H1 (cell line): Measurements from ENCODE around the gene CLINT1. TPM values are rescaled to one million over a fixed set of nuclear protein-coding genes. Genes with fewer than 3 reads are reported as not detected.

ENCODE experiments used
- CTCF ChIA-PET: fragments of 300-600 bp; sonication (Branson Sonifier 250); formaldehyde crosslinking; loops from one replicate; lab custom pipeline; 2021; ENCODE audit not compliant: partially characterized antibody; lab: Charles Lee
- POLR2A ChIA-PET: fragments of 300-600 bp; sonication (Branson Sonifier 250); formaldehyde crosslinking; loops from one replicate; lab custom pipeline; 2021; ENCODE audit warnings: inconsistent platforms; ENCODE audit not compliant: partially characterized antibody; lab: Charles Lee
- DNase-seq, 2 experiments: peaks; one replicate each; pipeline versions ENCODE4 v3.0.0 to v3.0.0-alpha.2; 2010 to 2022; ENCODE audit warnings: low spot score in 2 of 2, low read depth in 1 of 2, mixed read lengths in 1 of 2
- FAIRE-seq: peaks from 2 replicates; lab custom pipeline; 2011; peaks lifted over from hg19 to GRCh38; lab: Jason Lieb, UNC
- H2AFZ ChIP-seq: 2 replicates; pipeline ENCODE4 v1.8.1; 2012; ENCODE audit warnings: low read length, inconsistent platforms
- H2AK5ac ChIP-seq: 2 replicates; pipeline ENCODE4 v1.6.1; 2013; ENCODE audit warnings: low read depth, low read length
- H2BK120ac ChIP-seq: replicated peaks from 2 replicates; pipeline ENCODE3; 2013; ENCODE audit warnings: low read depth, low read length, inconsistent platforms
- H2BK12ac ChIP-seq: 2 replicates; pipeline ENCODE4 v1.6.1; 2013; ENCODE audit warnings: low read depth, low read length
- H2BK15ac ChIP-seq: 2 replicates; pipeline ENCODE4 v1.6.1; 2013; ENCODE audit warnings: low read length
- H2BK20ac ChIP-seq: 2 replicates; pipeline ENCODE4 v1.6.1; 2013; ENCODE audit warnings: low read length
- H2BK5ac ChIP-seq: 2 replicates; pipeline ENCODE4 v1.6.1; 2013; ENCODE audit warnings: low read depth, low read length
- H3K14ac ChIP-seq: 2 replicates; pipeline ENCODE4 v1.6.1; 2013; ENCODE audit warnings: inconsistent platforms; ENCODE audit not compliant: insufficient read length
- H3K18ac ChIP-seq: 2 replicates; pipeline ENCODE4 v1.6.1; 2013; ENCODE audit warnings: low read length; ENCODE audit errors: extremely low read depth
- H3K23ac ChIP-seq: 2 replicates; pipeline ENCODE4 v1.6.1; 2013; ENCODE audit warnings: inconsistent platforms; ENCODE audit not compliant: insufficient read length
- H3K23me2 ChIP-seq: 2 replicates; pipeline ENCODE4 v1.6.1; 2013; ENCODE audit warnings: low read depth, low read length
- H3K27ac ChIP-seq: 2 replicates; pipeline ENCODE4 v1.6.1; 2011; ENCODE audit warnings: low read depth, low read length, inconsistent platforms
- H3K27me3 ChIP-seq, 4 experiments: replicated peaks in 1 of 4; 1 replicate in 1 of 4; 2 replicates in 3 of 4; pipeline versions ENCODE4 v1.6.1 to v1.8.1; 2011 to 2013; ENCODE audit warnings: low read length in 3 of 4, mild to moderate bottlenecking in 3 of 4, inconsistent platforms in 2 of 4, mixed read lengths in 2 of 4, moderate library complexity in 1 of 4; ENCODE audit not compliant: control insufficient read depth in 3 of 4, insufficient read depth in 3 of 4; ENCODE audit errors: extremely low read depth in 1 of 4
- H3K36me3 ChIP-seq, 4 experiments: 2 replicates each; pipeline versions ENCODE4 v1.6.1 to v1.8.1; 2011 to 2013; ENCODE audit warnings: mild to moderate bottlenecking in 4 of 4, low read length in 3 of 4, moderate library complexity in 2 of 4, control low read depth in 1 of 4, inconsistent platforms in 1 of 4; ENCODE audit not compliant: insufficient read depth in 4 of 4, control insufficient read depth in 2 of 4
- H3K4ac ChIP-seq: replicated peaks from 2 replicates; pipeline ENCODE3; 2013; ENCODE audit warnings: low read length, low read depth, mixed read lengths, inconsistent platforms; ENCODE audit not compliant: insufficient read length
- H3K4me1 ChIP-seq, 4 experiments: replicated peaks in 1 of 4; 1 replicate in 1 of 4; 2 replicates in 3 of 4; pipeline versions ENCODE4 v1.6.1 to v1.8.1; 2011 to 2013; ENCODE audit warnings: low read length in 3 of 4, inconsistent platforms in 2 of 4, mixed read lengths in 1 of 4; ENCODE audit not compliant: insufficient read depth in 4 of 4, control insufficient read depth in 3 of 4
- H3K4me2 ChIP-seq, 2 experiments: 2 replicates each; pipeline versions ENCODE4 v1.6.1 to v1.8.1; 2011 to 2013; ENCODE audit warnings: low read depth in 2 of 2, low read length in 2 of 2, control low read depth in 1 of 2, inconsistent platforms in 1 of 2, mild to moderate bottlenecking in 1 of 2; ENCODE audit not compliant: insufficient read depth in 1 of 2
- H3K4me3 ChIP-seq, 4 experiments: fragments of 200-600, 300-600 bp in 1 of 4; sonication (generic), shearing (Covaris generic), sonication (Bioruptor Twin) in 1 of 4; 2 replicates each; pipeline versions ENCODE4 v1.5.1 to v1.8.1; 2011 to 2016; ENCODE audit warnings: low read length in 4 of 4, low read depth in 3 of 4, control low read depth in 2 of 4, inconsistent platforms in 2 of 4, mild to moderate bottlenecking in 2 of 4, mixed read lengths in 1 of 4, moderate library complexity in 1 of 4; ENCODE audit not compliant: insufficient read depth in 2 of 4; ENCODE audit errors: extremely low read depth in 1 of 4
- H3K56ac ChIP-seq: replicated peaks from 2 replicates; pipeline ENCODE3; 2013; ENCODE audit warnings: low read depth, mild to moderate bottlenecking, mixed read lengths, low read length, inconsistent platforms; ENCODE audit not compliant: insufficient read length
- H3K79me1 ChIP-seq: 2 replicates; pipeline ENCODE4 v1.6.1; 2013; ENCODE audit warnings: low read depth, low read length, control low read depth
- H3K79me2 ChIP-seq, 2 experiments: 2 replicates each; pipeline versions ENCODE4 v1.6.1 to v1.8.1; 2012 to 2013; ENCODE audit warnings: low read length in 2 of 2, mild to moderate bottlenecking in 2 of 2, inconsistent platforms in 1 of 2; ENCODE audit not compliant: insufficient read depth in 2 of 2, control insufficient read depth in 1 of 2
- H3K9ac ChIP-seq, 4 experiments: replicated peaks in 1 of 4; 1 replicate in 1 of 4; 2 replicates in 3 of 4; pipeline versions ENCODE4 v1.6.1 to v1.8.1; 2011 to 2013; ENCODE audit warnings: low read depth in 3 of 4, low read length in 3 of 4, control low read depth in 2 of 4, mild to moderate bottlenecking in 2 of 4, moderate library complexity in 2 of 4, inconsistent platforms in 1 of 4; ENCODE audit errors: extremely low read depth in 1 of 4
- H3K9me3 ChIP-seq, 2 experiments: 2 replicates each; pipeline versions ENCODE4 v1.6.1 to v1.8.1; 2012 to 2013; ENCODE audit warnings: mild to moderate bottlenecking in 2 of 2, moderate library complexity in 2 of 2, control low read depth in 1 of 2, inconsistent platforms in 1 of 2, low read depth in 1 of 2, low read length in 1 of 2, mixed read lengths in 1 of 2; ENCODE audit not compliant: insufficient read depth in 2 of 2
- H4K20me1 ChIP-seq, 2 experiments: replicated peaks in 1 of 2; 2 replicates each; pipeline versions ENCODE3 to v1.8.1; 2011 to 2013; ENCODE audit warnings: inconsistent platforms in 2 of 2, low read length in 2 of 2, mild to moderate bottlenecking in 1 of 2; ENCODE audit not compliant: insufficient read depth in 2 of 2, control insufficient read depth in 1 of 2
- H4K5ac ChIP-seq: 2 replicates; pipeline ENCODE4 v1.6.1; 2013; ENCODE audit warnings: low read length, low read depth, mixed read lengths, inconsistent platforms; ENCODE audit not compliant: insufficient read length
- H4K8ac ChIP-seq: 2 replicates; pipeline ENCODE4 v1.8.0; 2013; ENCODE audit warnings: mild to moderate bottlenecking, moderate library complexity, low read length, inconsistent platforms; ENCODE audit not compliant: insufficient read depth; ENCODE audit errors: extremely low read depth
- H4K91ac ChIP-seq: replicated peaks from 2 replicates; pipeline ENCODE3; 2013; ENCODE audit warnings: low read length, mixed read lengths, inconsistent platforms; ENCODE audit not compliant: insufficient read length
- ATF2 ChIP-seq: IDR thresholded peaks from 2 replicates; pipeline ENCODE4 v1.6.1; 2012; ENCODE audit warnings: low read length, inconsistent platforms
- BACH1 ChIP-seq: IDR thresholded peaks from 2 replicates; pipeline ENCODE4 v1.6.1; 2012; ENCODE audit warnings: low read length, improper control_type of control experiment
- BRCA1 ChIP-seq: IDR thresholded peaks from 2 replicates; pipeline ENCODE4 v1.6.1; 2012; ENCODE audit warnings: low read depth, low read length, improper control_type of control experiment
- CREB1 ChIP-seq: IDR thresholded peaks from 2 replicates; pipeline ENCODE4 v1.6.1; 2012; ENCODE audit warnings: inconsistent platforms
- CTBP2 ChIP-seq: IDR thresholded peaks from 2 replicates; pipeline ENCODE4 v1.7.0; 2011; ENCODE audit warnings: borderline replicate concordance, mild to moderate bottlenecking, moderate library complexity, mixed read lengths, low read length; ENCODE audit not compliant: insufficient read depth, insufficient read length
- JUND ChIP-seq: IDR thresholded peaks from 2 replicates; pipeline ENCODE4 v1.6.1; 2011; ENCODE audit warnings: mild to moderate bottlenecking, improper control_type of control experiment, low read length
- KDM1A ChIP-seq: fragments of 200-600, 300-600 bp; sonication (generic); IDR thresholded peaks from 2 replicates; pipeline ENCODE4 v1.7.1; 2016; ENCODE audit warnings: mild to moderate bottlenecking, low read length, borderline replicate concordance
- POLR2AphosphoS5 ChIP-seq: IDR thresholded peaks from 2 replicates; pipeline ENCODE4 v1.6.1; 2011; ENCODE audit warnings: low read depth, low read length
- POU5F1 ChIP-seq: IDR thresholded peaks from 2 replicates; pipeline ENCODE4 v1.6.1; 2011; ENCODE audit warnings: low read depth, mild to moderate bottlenecking, low read length, moderate library complexity
- ZNF274 ChIP-seq: IDR thresholded peaks from 2 replicates; pipeline ENCODE4 v1.7.0; 2012; ENCODE audit warnings: low read length, borderline replicate concordance; ENCODE audit errors: extremely low read depth
- WGBS, 2 experiments: shearing (Covaris generic) in 1 of 2; methylation state at CpG; one replicate each; pipeline versions ENCODE4 v1.1.6 to v1.1.7; 2013 to 2015; ENCODE audit warnings: low lambda C conversion rate in 2 of 2, mixed read lengths in 2 of 2, inconsistent platforms in 1 of 2, low coverage in 1 of 2, missing lambda C conversion rate in 1 of 2; ENCODE audit not compliant: insufficient replicate concordance in 2 of 2, insufficient coverage in 1 of 2, insufficient read length in 1 of 2; ENCODE audit errors: extremely low coverage in 1 of 2, missing lambda C conversion rate in 1 of 2; 5-methylcytosine and 5-hydroxymethylcytosine counted together
- polyA plus RNA-seq, 7 experiments: library from polyadenylated mRNA; depleted of rRNA in 3 of 7; stranded (reverse) in 5 of 7; unstranded in 2 of 7; fragments of >200 nt in 5 of 7; fragments of 200-250 nt in 2 of 7; gene quantifications; 1 replicate in 5 of 7; 2 replicates in 1 of 7; 4 replicates in 1 of 7; pipeline versions ENCODE4 v1.2.1 to v1.2.3, GENCODE V29; 2011 to 2013; ENCODE audit warnings: missing spikeins in 2 of 7, mixed read lengths in 2 of 7
- total RNA-seq: library from RNA; stranded (reverse); fragmentation: NEBNext Ultra II Directional; extraction: Animal tissue kit (Norgen Biotek cat#: 25700); gene quantifications from 2 replicates; pipeline ENCODE4 v1.2.1, GENCODE V29; 2021

The CLINT1 gene
- total and polyA plus RNA-seq, 2 of the 8 experiments (the other 6 are each of a cell fraction or from before 2014, with no cell fraction given): 85.9 to 140 TPM

GRCh38 chr5:157739388-157740228, 119.3 kb downstream of the CLINT1 start:
- H2BK20ac ChIP-seq: no peak overlapping the region
- H3K9ac ChIP-seq: no peak overlapping the region
- no peak for FAIRE-seq
- no peak for TF ChIP-seq POLR2AphosphoS5
- TF ChIP-seq POU5F1: no peak
- no peak for TF ChIP-seq BACH1
- no peak for TF ChIP-seq CREB1
- TF ChIP-seq ZNF274: no peak
- TF ChIP-seq BRCA1: no peak
- TF ChIP-seq KDM1A: no peak
- TF ChIP-seq CTBP2: no peak
- TF ChIP-seq ATF2: no peak
- TF ChIP-seq JUND: no peak

More at GRCh38 chr5:157739388-157740228, 119.3 kb downstream of the CLINT1 start:
- Histone ChIP-seq H4K5ac (no peak overlapping the region), H3K36me3 (peaks cover 3 to 31% (median 17%) of the 10 kb centered on the region in 4 experiments; a peak in 6 of 8 replicates), H2AFZ (no peak overlapping the region), H3K14ac (no peak overlapping the region), H2BK120ac (no peak overlapping the region), H3K23me2 (peaks cover 6% of the 10 kb centered on the region; the same call in 1 of the 2 replicates), H3K27me3 (peaks cover 0 to 5% (median 5%) of the 10 kb centered on the region in 4 experiments; a peak in 5 of 7 replicates), H4K91ac (no peak overlapping the region), H3K4ac (no peak overlapping the region), H3K79me2 (no peaks in the 10 kb centered on the region), H2BK15ac (no peak overlapping the region), H2AK5ac (no peak overlapping the region), H2BK12ac (no peak overlapping the region), H3K4me1 (peaks cover 0 to 5% (median 0%) of the 10 kb centered on the region in 4 experiments; a peak in 3 of 7 replicates), H3K79me1 (no peaks in the 10 kb centered on the region), H3K27ac (no peak overlapping the region), H3K23ac (no peak overlapping the region), H3K56ac (no peak overlapping the region), H3K4me3 (no peak overlapping the region), H4K20me1 (peaks cover 0 to 3% of the 10 kb centered on the region in 2 experiments), H3K18ac (no peak overlapping the region), H3K4me2 (no peak overlapping the region), H4K8ac (no peak overlapping the region), H3K9me3 (0 out of 4 replicates have a peak, but pooled peaks cover 0 to 2% of the 10 kb centered on the region in 2 experiments), H2BK5ac (no peak overlapping the region)
- ChIA-PET CTCF (interaction anchor here (0.5 to 4.0 kb wide), 5 partner anchors 21 to 275 kb away, joined by 3 to 18 read pairs (median 3); no protein-coding TSS in a partner anchor), POLR2A (no interaction called here)
- WGBS, 2 experiments: 92% methylated on average over 12 of the region's 12 CpGs; no CpG with 5 or more reads in 1 of the 2 experiments
- no peak for DNase-seq
